ES-I3 (cell line): Measurements from ENCODE around the gene KIAA0825.

Source experiments
- H3K36me3 ChIP-seq: 2 replicates; pipeline ENCODE4 v1.6.1; 2013; ENCODE audit warnings: mild to moderate bottlenecking, low read length, control low read depth, moderate library complexity; ENCODE audit not compliant: insufficient read depth
- H3K4me1 ChIP-seq: 2 replicates; pipeline ENCODE4 v1.6.1; 2013; ENCODE audit warnings: mild to moderate bottlenecking, control low read depth, low read length; ENCODE audit not compliant: insufficient read depth
- H3K9ac ChIP-seq: 2 replicates; pipeline ENCODE4 v1.6.1; 2013; ENCODE audit warnings: low read depth, mild to moderate bottlenecking, low read length, moderate library complexity
- H3K9me3 ChIP-seq: 2 replicates; pipeline ENCODE4 v1.6.1; 2013; ENCODE audit warnings: mild to moderate bottlenecking, low read length, moderate library complexity; ENCODE audit not compliant: control insufficient read depth, insufficient read depth

The KIAA0825 gene

DNA sequence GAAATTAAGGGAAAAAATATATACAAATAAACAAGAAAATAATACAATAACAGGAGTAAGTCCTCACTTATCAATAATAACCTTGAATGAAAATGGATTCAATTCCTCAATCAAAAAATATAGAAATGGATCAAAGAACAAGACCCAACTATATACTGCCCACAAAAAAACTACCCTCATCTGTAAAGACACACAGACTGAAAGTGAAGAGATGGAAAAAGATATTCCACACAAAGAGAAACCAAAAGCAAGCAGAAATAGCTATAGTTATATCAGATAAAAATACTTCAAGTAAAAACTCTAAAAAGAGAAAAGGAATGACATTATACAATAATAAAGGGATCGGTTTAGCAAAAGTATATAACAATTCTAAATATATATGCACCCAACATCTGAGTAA, 66.5 kb downstream of the KIAA0825 start:
- H3K4me1 ChIP-seq, result no peaks in the 10 kb centered on the region
- H3K9me3 ChIP-seq, result no peaks in the 10 kb centered on the region; the same call in 1 of the 2 replicates
- no peaks in the 10 kb centered on the region for H3K36me3 ChIP-seq
- H3K9ac ChIP-seq, result no peak overlapping the region

DNA sequence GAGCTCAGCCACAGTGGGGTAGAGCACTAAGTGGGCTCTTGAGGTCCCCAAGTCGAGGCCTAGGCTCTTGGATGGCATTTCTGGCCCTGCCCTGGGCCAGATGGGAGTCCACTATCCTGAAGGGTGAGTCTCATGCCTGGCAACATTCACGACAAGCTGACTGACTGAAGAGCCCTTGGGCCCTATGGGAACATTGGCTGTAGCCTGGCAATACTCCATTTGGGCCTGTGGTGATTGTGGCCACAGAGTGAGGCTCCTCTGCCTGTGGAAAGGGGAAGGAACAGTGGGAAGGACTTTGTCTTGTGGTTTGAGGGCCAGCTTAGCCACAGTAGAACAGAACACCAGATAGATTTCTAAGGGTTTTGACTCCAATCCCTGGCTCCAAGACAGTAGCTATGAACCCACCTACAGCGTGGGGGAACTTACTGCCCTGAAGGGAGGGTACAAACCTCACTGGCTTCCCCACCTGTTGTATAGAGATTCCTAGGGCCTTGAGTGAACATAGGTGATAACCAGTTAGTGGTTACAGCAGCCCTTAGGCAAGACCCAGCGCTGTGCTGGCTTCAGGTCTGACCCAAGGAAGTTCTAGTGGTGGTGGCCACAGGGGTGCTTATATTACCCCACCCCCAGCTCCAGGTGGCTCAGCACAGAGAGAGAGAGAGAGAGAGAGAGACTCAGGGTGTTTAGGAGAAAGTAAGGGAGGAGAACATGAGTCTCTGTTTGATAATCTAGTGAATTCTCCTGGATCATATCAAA, 72.4 kb downstream of the KIAA0825 start:
- Histone ChIP-seq H3K9ac (no peak overlapping the region), H3K9me3 (peaks cover 10% of the 10 kb centered on the region), H3K4me1 (no peaks in the 10 kb centered on the region), H3K36me3 (no peaks in the 10 kb centered on the region)

DNA sequence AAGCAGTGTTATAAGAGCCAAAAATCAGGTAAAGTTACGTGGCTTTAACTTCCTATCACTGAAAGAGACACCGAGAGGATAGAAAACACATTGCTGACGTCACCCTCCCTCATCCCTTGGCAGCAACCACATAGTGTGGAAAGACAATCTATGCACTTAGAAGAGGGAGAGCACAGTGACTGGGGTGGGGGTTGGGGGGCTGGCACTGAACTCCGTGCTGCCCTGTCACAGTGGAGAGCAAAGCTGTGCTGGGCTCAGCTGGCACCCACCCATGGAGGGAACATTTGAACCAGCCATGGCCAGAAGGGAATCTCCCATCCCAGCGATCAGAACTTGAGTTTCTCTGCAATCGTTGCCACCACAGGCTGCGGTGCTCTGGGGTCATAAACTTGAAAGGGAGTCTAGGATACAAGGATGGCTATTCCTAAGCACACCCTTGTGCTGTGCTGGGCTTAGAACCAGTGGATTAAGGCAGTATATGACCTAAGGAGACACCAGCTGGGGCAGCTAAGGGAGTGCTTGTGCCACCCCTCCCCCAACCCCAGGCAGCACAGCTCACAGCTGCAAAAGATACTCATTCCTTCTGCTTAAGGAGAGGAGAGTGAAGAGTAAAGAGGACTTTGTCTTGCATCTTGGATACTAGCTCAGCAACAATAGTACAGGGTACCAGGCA, 73.4 kb downstream of the KIAA0825 start:
- Histone ChIP-seq H3K9ac (no peak overlapping the region), H3K4me1 (no peaks in the 10 kb centered on the region), H3K36me3 (no peaks in the 10 kb centered on the region), H3K9me3 (peaks cover 19% of the 10 kb centered on the region)

DNA sequence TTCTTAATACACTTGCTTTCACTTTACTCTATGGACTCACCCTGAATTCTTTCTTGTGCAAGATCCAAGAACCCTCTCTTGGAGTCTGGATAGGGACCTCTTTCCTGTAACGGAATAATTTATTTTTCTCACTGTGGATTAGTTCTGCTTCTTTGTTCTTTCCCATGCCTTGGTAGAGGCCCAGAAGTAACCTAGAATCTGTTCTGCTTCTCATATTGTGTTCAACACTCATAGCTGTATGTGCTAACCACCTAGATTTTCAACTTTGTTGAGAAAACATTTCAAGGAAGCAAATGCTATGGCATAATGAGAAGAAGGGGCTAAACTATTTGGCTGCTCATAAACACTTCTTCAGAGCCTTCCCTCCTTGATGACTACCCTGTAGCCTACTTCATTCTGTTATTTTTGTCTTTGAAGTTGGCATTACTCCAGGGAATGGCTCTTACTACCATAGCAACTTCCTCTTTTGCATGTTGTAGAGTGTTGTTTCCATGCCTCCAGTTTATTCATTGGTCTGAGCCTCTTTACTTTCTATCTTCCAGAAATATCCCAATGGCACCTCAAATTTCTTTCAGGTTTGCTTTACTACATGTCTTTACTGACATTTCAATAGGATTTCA, 74.3 kb downstream of the KIAA0825 start:
- Histone ChIP-seq H3K4me1 (no peaks in the 10 kb centered on the region), H3K36me3 (no peaks in the 10 kb centered on the region), H3K9me3 (peaks cover 25% of the 10 kb centered on the region)

DNA sequence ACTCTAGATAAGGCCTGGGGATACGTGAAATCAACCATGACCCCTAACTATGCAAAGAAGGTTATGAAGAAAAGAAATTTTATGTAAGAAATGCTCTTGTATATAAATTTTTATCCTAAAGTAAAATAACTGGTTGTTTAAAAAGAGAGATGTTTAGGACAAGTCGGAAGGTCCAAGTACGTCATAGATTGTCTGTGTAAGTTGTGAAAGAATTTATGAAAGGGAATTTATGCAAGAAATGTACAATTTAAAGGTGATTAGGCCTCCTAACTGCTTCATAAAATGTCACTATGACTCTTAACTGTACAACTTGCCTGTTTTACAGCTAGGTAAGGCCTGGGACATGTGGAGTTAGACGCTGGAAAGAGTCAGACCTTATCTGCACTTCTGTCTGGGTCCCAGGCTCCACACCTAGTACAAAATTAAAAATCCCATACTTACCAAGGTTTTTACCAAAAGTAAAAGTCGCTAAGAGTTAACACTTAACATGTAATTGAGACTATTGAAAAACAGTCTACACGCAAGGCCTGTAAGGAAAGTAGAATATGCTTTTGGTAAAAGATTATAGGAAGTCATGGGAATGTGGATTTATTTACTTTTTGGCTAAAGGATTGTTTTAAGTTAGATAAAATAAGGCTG, 77.4 kb downstream of the KIAA0825 start:
- Histone ChIP-seq H3K9ac (no peak overlapping the region), H3K36me3 (no peaks in the 10 kb centered on the region), H3K9me3 (peaks cover 28% of the 10 kb centered on the region), H3K4me1 (no peaks in the 10 kb centered on the region)

More for the DNA sequence above, 74.3 kb downstream of the KIAA0825 start:
- no peak overlapping the region for H3K9ac ChIP-seq

DNA sequence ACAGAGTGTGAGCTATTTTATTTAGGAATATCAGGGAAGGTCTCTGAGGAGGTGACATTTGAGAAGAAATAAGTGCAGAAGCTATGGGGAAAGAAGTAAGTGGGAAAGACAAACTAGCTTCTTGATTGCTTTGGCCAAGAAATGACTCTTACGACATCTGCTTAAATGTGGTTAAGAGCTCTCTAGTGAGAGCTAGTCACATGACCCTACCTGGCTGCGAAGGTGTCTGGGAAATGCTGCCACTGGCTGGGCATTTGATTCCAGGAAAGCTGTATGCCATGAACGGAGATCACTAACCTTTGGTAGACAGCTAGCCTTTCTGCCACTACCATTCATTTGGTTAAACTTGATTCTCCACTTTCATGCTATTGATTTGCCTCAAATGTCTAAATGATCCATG, 80.1 kb downstream of the KIAA0825 start:
- Histone ChIP-seq H3K4me1 (no peaks in the 10 kb centered on the region), H3K9ac (no peak overlapping the region), H3K36me3 (no peaks in the 10 kb centered on the region), H3K9me3 (peaks cover 28% of the 10 kb centered on the region)

DNA sequence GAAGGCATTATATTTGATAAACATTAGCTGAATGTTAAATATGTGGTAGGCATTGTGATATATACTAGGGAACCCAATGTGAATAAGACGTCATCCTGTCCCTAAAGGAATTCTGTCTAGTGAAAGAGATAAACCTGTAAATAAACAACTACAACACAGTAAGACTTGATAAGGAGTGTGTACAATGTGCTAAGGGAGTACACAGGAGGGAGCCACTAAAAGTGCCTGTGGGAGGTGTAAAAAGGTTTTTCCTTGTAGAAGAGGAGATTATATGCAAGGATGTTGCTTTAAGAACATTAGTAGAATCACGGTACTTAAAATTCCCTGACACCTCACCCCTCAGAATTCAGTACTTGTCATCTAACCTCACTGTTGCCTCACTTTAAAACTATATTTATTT, 91.7 kb downstream of the KIAA0825 start:
- H3K36me3 ChIP-seq, result no peaks in the 10 kb centered on the region
- 0 out of 2 replicates have a peak, but pooled peaks cover 5% of the 10 kb centered on the region for H3K4me1 ChIP-seq
- H3K9me3 ChIP-seq, result no peaks in the 10 kb centered on the region
- H3K9ac ChIP-seq, result no peak overlapping the region

DNA sequence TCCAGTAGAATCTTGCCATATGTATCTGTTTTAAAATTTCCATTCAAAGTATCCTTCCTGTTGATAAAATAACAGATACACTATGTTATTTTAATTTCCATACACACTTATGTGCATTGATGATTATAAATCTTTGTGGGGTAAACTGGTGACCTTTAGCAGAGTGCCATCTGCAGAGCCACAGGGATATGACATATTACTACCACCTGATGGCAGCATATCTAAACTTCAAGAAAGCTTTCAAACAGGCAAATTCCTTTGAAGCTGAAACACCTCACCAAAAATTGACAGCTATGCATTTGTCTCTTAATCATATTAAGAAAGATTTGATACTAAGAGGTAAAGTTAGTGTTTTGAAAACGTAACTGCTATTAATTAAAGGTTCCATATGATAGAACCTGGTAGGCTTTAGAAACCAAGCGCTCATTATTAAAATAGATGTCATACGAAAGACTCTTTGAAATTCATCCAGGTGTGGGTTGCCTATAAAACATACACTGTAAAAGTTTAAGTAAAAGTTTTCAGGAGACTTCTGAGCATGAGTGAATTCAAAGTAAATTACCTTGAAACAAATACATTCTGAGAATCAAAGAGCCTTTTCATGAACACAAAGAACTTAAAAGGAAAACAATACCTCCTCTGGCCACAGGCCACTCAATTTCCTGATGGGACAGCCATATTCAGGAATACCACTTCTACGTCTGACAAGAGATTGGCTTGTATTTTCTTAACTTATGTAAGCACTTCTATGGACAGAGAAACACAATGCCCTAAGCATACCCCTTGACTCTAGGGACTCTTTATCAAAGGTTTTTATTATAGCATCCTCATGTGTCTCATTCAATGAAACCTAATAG, 93.3 kb downstream of the KIAA0825 start:
- H3K9me3 ChIP-seq, result no peaks in the 10 kb centered on the region
- H3K9ac ChIP-seq, result no peak overlapping the region
- H3K36me3 ChIP-seq, result no peaks in the 10 kb centered on the region
- 0 out of 2 replicates have a peak, but pooled peaks cover 5% of the 10 kb centered on the region for H3K4me1 ChIP-seq

DNA sequence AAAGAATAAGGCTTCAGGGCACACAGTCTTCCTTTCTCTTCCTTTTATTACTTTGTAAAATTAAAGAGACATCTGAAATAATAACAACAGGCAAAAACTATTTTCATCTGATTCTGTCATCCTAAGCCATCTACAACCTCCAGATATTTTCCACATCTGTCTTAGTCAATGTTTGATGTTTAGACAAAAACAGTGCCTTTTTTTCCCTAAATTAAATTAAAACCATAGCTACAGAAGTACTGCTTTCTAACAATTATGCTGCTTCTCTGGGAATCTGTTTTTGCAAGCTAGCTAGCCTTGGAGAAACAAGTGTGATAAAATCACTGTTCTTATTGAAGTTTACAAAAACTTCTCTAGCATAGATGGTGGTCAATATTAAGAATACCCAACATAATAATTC, 95.4 kb downstream of the KIAA0825 start:
- H3K9ac ChIP-seq, result no peak overlapping the region
- no peaks in the 10 kb centered on the region for H3K36me3 ChIP-seq
- H3K9me3 ChIP-seq, result no peaks in the 10 kb centered on the region
- H3K4me1 ChIP-seq, result 0 out of 2 replicates have a peak, but pooled peaks cover 5% of the 10 kb centered on the region

DNA sequence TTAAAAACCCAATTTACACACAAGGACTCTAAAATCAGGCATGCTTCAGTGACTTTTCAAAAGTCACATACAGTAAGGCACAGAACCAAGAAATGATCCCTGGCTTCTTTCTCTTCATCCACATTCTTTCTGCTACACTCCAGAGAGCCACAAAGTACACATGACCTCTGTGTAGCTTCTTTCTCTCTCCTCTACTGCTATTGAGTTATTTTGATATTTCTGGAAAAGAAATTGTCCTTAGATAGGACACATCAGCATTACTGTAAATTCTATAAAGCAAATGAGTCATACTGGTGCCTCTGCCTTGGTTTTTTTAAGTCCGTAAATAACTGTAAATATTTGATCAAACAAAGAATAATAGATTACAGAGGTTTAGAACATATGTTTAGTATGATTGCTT, 96.3 kb downstream of the KIAA0825 start:
- 0 out of 2 replicates have a peak, but pooled peaks cover 5% of the 10 kb centered on the region for H3K4me1 ChIP-seq
- H3K36me3 ChIP-seq, result no peaks in the 10 kb centered on the region
- no peaks in the 10 kb centered on the region for H3K9me3 ChIP-seq
- no peak overlapping the region for H3K9ac ChIP-seq

DNA sequence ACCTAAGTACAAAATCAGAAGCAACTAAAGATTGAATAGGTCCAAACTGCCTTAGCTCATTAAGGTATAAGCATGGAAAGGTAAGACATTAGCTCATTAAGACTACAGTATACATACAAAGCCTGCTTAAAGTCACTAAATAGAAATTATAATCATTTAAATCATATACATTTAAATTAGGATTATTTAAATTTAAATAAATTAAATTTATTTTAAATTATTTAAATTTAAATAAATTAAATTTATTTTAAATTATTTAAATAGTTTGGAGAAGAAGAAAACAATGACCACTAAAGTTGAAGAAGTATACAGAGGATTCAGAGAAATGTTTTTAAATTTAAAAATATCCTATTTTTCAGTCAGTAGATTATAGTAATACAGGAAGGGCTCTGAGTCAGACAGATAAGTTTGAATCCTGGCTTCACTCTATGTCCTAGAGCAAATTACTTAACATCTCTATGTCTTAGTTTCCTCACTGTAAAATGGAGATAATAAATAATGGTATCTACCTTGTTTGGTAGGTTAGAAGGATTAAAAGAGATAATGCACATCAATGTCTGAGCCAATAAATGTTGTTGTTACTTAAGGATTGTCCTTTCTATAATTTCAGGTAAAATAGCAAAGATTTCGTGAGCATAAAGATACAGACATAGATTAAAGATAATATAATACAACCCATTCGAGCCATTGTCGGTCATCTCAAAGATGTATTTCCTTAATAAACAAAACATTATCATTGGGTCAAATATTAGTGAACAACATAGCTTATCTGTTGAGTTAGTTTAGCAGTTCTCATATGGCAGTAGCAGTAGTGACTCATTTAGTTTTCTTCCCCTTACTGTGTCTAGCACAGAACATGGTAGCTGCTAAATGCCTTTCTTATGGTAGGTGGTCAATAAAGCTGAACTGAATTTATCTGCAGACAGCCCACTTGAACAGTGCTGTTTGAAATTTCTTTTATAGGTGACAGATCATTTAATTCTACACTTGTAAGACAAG, 100.6 kb downstream of the KIAA0825 start:
- Histone ChIP-seq H3K9me3 (no peaks in the 10 kb centered on the region), H3K36me3 (no peaks in the 10 kb centered on the region), H3K4me1 (no peaks in the 10 kb centered on the region), H3K9ac (no peak overlapping the region)

DNA sequence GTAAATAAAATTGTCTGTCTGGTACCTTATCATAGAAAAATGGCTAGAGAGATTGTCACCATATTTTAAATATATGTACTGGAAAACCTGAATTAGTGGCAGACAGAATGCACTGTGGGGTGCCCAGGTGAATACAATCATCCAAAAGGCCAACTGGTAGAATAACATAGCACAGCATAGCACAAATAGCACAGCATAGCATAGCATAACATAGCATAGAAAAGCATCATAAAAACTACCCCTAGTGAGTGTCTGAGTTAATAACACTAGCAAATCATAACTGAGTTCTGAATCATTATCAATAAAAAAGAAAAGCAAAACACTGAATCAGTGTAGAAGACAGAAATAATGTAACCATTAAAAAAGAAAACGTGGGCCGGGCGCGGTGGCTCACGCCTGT, 102.3 kb downstream of the KIAA0825 start:
- Histone ChIP-seq H3K9me3 (no peaks in the 10 kb centered on the region), H3K36me3 (no peaks in the 10 kb centered on the region), H3K9ac (no peak overlapping the region), H3K4me1 (no peaks in the 10 kb centered on the region)
